ENCODE data around the gene CDH15. TPM values are rescaled to one million over a fixed set of nuclear protein-coding genes. Genes with fewer than 3 reads are reported as not detected.

The CDH15 gene
- total and polyA plus RNA-seq, 9 of the 15 experiments (the other 6 are each of a cell fraction or from before 2014, with no cell fraction given), result 0.07 to 0.18 TPM; not detected in 7

DNA sequence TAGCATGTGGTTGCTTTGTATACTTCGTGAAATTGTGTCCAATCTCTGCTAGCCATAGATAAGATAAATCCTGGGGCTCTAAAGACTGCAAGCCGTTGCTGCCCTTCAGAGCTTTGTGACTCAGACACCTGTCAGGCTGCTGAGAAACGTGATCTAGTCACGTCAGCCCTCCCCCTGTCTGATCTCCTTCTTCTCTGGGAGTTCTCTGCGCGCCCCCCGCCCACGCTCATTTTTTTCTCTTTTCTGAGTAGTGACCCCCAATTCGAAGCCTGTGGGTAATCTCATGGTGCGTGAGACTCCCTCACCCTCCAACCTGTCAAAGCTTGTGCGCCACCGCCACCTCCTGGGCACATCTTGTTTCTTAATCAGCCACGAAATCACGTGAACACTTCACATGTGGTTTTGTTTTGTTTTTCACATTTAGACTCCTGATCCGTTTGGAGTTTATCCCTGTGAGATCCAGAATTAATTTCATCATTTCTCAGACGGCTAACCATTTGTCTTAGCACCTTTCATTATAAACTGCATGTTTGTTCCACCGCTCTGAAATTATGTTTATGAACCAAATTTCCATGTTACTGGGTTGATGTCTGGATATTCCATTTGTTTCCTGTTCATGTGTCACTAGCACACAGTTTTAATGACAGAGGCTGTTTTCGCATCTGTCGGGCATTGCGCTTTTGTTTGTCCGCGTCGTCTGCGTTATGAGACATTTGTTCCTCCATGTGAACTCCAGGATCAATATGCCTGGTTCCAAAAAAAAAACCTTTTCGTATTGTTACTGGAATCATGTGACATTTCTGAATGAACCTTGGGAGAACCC, 45.0 kb downstream of the CDH15 start (continued):
- TF ChIP-seq, protein P1, sequence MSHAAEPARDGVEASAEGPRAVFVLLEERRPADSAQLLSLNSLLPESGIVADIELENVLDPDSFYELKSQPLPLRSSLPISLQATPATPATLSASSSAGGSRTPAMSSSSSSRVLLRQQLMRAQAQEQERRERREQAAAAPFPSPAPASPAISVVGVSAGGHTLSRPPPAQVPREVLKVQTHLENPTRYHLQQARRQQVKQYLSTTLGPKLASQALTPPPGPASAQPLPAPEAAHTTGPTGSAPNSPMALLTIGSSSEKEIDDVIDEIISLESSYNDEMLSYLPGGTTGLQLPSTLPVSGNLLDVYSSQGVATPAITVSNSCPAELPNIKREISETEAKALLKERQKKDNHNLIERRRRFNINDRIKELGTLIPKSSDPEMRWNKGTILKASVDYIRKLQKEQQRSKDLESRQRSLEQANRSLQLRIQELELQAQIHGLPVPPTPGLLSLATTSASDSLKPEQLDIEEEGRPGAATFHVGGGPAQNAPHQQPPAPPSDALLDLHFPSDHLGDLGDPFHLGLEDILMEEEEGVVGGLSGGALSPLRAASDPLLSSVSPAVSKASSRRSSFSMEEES (CRISPR knock-in tag; IDR thresholded peaks at IDR 0.05), result peak; percentile 39
- TF ChIP-seq SMC3 (conservative IDR thresholded peaks at IDR 0.05; ENCODE audit: insufficient read depth, low read depth, low read length) (peak; percentile 76), NONO (IDR thresholded peaks at IDR 0.05; ENCODE audit: low read depth in 2 of 2, low read length in 1 of 2) (0 out of 4 replicates have a peak, but pooled peaks of 1 of the 2 experiments have one; percentile 15), ZNF24 (IDR thresholded peaks at IDR 0.05) (no peak), EP300 (IDR thresholded peaks at IDR 0.05; ENCODE audit: low read length) (peak; percentile 62), HCFC1 (IDR thresholded peaks at IDR 0.05; ENCODE audit: low read depth, low read length) (no peak), RB1 (IDR thresholded peaks at IDR 0.05; ENCODE audit: low read depth) (peak; percentile 52; the same call in 1 of the 2 replicates), MCM3 (IDR thresholded peaks at IDR 0.05) (no peak), MTA3 (IDR thresholded peaks at IDR 0.05; ENCODE audit: borderline replicate concordance) (peak; percentile 50; the same call in 1 of the 2 replicates), KHSRP (IDR thresholded peaks at IDR 0.05) (no peak), ZNF384 (IDR thresholded peaks at IDR 0.05; ENCODE audit: low read depth, low read length) (peak; percentile 52; the same call in 1 of the 2 replicates), ZC3H4 (CRISPR knock-in tag; IDR thresholded peaks at IDR 0.05; ENCODE audit: borderline replicate concordance) (no peak), RFX1 (IDR thresholded peaks at IDR 0.05) (no peak), ARID2 (IDR thresholded peaks at IDR 0.05) (peak; percentile 88), ATF1 (CRISPR knock-in tag; IDR thresholded peaks at IDR 0.05) (no peak), ATF1 (tag; IDR thresholded peaks at IDR 0.05) (peak; percentile 61; the same call in 1 of the 2 replicates)
- TF ChIP-seq, protein P2, sequence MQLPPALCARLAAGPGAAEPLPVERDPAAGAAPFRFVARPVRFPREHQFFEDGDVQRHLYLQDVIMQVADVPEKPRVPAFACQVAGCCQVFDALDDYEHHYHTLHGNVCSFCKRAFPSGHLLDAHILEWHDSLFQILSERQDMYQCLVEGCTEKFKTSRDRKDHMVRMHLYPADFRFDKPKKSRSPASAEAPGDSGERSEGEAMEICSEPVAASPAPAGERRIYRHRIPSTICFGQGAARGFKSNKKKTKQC (CRISPR knock-in tag; IDR thresholded peaks at IDR 0.05), result no peak
- TF ChIP-seq, protein P3, sequence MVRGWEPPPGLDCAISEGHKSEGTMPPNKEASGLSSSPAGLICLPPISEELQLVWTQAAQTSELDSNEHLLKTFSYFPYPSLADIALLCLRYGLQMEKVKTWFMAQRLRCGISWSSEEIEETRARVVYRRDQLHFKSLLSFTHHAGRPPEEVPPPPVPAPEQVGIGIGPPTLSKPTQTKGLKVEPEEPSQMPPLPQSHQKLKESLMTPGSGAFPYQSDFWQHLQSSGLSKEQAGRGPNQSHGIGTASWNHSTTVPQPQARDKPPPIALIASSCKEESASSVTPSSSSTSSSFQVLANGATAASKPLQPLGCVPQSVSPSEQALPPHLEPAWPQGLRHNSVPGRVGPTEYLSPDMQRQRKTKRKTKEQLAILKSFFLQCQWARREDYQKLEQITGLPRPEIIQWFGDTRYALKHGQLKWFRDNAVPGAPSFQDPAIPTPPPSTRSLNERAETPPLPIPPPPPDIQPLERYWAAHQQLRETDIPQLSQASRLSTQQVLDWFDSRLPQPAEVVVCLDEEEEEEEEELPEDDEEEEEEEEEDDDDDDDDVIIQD (CRISPR knock-in tag; IDR thresholded peaks at IDR 0.05), result no peak
- TF ChIP-seq, protein P4, sequence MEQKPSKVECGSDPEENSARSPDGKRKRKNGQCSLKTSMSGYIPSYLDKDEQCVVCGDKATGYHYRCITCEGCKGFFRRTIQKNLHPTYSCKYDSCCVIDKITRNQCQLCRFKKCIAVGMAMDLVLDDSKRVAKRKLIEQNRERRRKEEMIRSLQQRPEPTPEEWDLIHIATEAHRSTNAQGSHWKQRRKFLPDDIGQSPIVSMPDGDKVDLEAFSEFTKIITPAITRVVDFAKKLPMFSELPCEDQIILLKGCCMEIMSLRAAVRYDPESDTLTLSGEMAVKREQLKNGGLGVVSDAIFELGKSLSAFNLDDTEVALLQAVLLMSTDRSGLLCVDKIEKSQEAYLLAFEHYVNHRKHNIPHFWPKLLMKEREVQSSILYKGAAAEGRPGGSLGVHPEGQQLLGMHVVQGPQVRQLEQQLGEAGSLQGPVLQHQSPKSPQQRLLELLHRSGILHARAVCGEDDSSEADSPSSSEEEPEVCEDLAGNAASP (IDR thresholded peaks at IDR 0.05), result no peak
- TF ChIP-seq, protein P5, sequence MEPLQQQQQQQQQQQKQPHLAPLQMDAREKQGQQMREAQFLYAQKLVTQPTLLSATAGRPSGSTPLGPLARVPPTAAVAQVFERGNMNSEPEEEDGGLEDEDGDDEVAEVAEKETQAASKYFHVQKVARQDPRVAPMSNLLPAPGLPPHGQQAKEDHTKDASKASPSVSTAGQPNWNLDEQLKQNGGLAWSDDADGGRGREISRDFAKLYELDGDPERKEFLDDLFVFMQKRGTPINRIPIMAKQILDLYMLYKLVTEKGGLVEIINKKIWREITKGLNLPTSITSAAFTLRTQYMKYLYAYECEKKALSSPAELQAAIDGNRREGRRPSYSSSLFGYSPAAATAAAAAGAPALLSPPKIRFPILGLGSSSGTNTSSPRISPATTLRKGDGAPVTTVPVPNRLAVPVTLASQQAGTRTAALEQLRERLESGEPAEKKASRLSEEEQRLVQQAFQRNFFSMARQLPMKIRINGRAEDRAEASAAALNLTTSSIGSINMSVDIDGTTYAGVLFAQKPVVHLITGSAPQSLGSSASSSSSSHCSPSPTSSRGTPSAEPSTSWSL (CRISPR knock-in tag; IDR thresholded peaks at IDR 0.05; ENCODE audit: borderline replicate concordance), result no peak
- TF ChIP-seq, protein P6, sequence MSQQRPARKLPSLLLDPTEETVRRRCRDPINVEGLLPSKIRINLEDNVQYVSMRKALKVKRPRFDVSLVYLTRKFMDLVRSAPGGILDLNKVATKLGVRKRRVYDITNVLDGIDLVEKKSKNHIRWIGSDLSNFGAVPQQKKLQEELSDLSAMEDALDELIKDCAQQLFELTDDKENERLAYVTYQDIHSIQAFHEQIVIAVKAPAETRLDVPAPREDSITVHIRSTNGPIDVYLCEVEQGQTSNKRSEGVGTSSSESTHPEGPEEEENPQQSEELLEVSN (IDR thresholded peaks at IDR 0.05; ENCODE audit: borderline replicate concordance in 1 of 2, extremely low read depth in 1 of 2, insufficient read depth in 1 of 2, insufficient read length in 1 of 2, low read depth in 1 of 2, low read length in 1 of 2, poor library complexity in 1 of 2, severe bottlenecking in 1 of 2), result peak in 1 of 2 experiments; percentile 12

Data from K562 (cell line).